BLaER1 (cell line): ENCODE measurements around the gene DNASE2.
A peak's percentile ranks its signal among the peaks of the same experiment; 100 is the strongest.

Experiments used
- H3K27ac ChIP-seq: shearing (Covaris generic); formaldehyde crosslinking; 2 replicates; pipeline ENCODE4 v1.8.1; 2022
- H3K27me3 ChIP-seq: shearing (Covaris generic); formaldehyde crosslinking; 2 replicates; pipeline ENCODE4 v1.8.1; 2022
- H3K36me3 ChIP-seq: shearing (Covaris generic); formaldehyde crosslinking; 2 replicates; pipeline ENCODE4 v1.8.1; 2022
- H3K4me1 ChIP-seq: shearing (Covaris generic); formaldehyde crosslinking; 2 replicates; pipeline ENCODE4 v1.8.1; 2022
- H3K4me2 ChIP-seq: shearing (Covaris generic); formaldehyde crosslinking; 2 replicates; pipeline ENCODE4 v1.8.1; 2022
- H3K4me3 ChIP-seq: shearing (Covaris generic); formaldehyde crosslinking; 2 replicates; pipeline ENCODE4 v1.8.1; 2022
- H3K9ac ChIP-seq: shearing (Covaris generic); formaldehyde crosslinking; 2 replicates; pipeline ENCODE4 v1.8.1; 2022
- H3K9me3 ChIP-seq: shearing (Covaris generic); formaldehyde crosslinking; 2 replicates; pipeline ENCODE4 v1.8.1; 2022
- H4K20me1 ChIP-seq: shearing (Covaris generic); formaldehyde crosslinking; 2 replicates; pipeline ENCODE4 v1.8.1; 2022
- Cebpa-rat ChIP-seq: shearing (Covaris generic); IDR thresholded peaks from 2 replicates; pipeline ENCODE4 v1.8.1; 2022

Gene DNASE2

GRCh38 chr19:12843328-12843727 lies 37.9 kb downstream of the DNASE2 start:
- H3K4me2 ChIP-seq = no peak overlapping the region
- no peaks in the 10 kb centered on the region for H3K36me3 ChIP-seq
- H3K4me1 ChIP-seq = peaks cover 26% of the 10 kb centered on the region
- H3K27me3 ChIP-seq = peaks cover 73% of the 10 kb centered on the region
- H3K9ac ChIP-seq = no peak overlapping the region
- TF ChIP-seq Cebpa-rat = no peak
- no peak overlapping the region for H3K27ac ChIP-seq
- H3K4me3 ChIP-seq = no peak overlapping the region
- no peaks in the 10 kb centered on the region for H3K9me3 ChIP-seq
- peaks cover 26% of the 10 kb centered on the region for H4K20me1 ChIP-seq

GRCh38 chr19:12842511-12842910 lies 38.7 kb downstream of the DNASE2 start:
- peaks cover 31% of the 10 kb centered on the region for H3K4me1 ChIP-seq
- H4K20me1 ChIP-seq = peaks cover 32% of the 10 kb centered on the region
- no peak overlapping the region for H3K4me2 ChIP-seq
- H3K27me3 ChIP-seq = peaks cover 81% of the 10 kb centered on the region
- no peak overlapping the region for H3K4me3 ChIP-seq
- H3K9me3 ChIP-seq = no peaks in the 10 kb centered on the region
- TF ChIP-seq Cebpa-rat = no peak
- no peak overlapping the region for H3K27ac ChIP-seq
- H3K36me3 ChIP-seq = no peaks in the 10 kb centered on the region
- no peak overlapping the region for H3K9ac ChIP-seq

DNA sequence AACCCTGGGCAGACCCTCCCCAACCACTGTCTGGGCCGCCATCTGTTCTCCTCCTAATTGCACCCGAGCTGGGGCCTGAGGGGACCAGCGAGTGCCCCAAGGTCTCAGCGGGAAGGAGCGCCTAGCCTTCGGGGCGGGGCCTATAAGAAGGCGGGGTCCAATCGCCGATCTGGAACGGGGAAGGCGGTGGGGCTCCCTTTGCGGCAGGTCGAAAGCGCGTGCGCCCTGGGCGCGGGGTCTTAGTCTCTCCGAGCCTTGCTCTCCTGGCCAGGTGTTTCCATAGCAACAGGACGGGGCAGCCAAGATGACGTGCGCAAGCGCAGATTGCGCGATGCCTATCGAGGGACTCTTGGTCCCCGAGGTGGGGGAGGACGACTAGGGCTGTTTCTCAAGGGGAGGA lies 40.2 kb downstream of the DNASE2 start:
- TF ChIP-seq Cebpa-rat = no peak
- H3K4me2 ChIP-seq = peak overlapping the region; percentile 66
- peaks cover 81% of the 10 kb centered on the region for H3K27me3 ChIP-seq
- no peaks in the 10 kb centered on the region for H3K36me3 ChIP-seq
- no peak overlapping the region for H3K27ac ChIP-seq
- H3K9me3 ChIP-seq = no peaks in the 10 kb centered on the region
- H3K4me3 ChIP-seq = peak overlapping the region; percentile 28; the same call in 1 of the 2 replicates
- peaks cover 44% of the 10 kb centered on the region for H4K20me1 ChIP-seq
- no peak overlapping the region for H3K9ac ChIP-seq
- H3K4me1 ChIP-seq = peaks cover 30% of the 10 kb centered on the region

DNA sequence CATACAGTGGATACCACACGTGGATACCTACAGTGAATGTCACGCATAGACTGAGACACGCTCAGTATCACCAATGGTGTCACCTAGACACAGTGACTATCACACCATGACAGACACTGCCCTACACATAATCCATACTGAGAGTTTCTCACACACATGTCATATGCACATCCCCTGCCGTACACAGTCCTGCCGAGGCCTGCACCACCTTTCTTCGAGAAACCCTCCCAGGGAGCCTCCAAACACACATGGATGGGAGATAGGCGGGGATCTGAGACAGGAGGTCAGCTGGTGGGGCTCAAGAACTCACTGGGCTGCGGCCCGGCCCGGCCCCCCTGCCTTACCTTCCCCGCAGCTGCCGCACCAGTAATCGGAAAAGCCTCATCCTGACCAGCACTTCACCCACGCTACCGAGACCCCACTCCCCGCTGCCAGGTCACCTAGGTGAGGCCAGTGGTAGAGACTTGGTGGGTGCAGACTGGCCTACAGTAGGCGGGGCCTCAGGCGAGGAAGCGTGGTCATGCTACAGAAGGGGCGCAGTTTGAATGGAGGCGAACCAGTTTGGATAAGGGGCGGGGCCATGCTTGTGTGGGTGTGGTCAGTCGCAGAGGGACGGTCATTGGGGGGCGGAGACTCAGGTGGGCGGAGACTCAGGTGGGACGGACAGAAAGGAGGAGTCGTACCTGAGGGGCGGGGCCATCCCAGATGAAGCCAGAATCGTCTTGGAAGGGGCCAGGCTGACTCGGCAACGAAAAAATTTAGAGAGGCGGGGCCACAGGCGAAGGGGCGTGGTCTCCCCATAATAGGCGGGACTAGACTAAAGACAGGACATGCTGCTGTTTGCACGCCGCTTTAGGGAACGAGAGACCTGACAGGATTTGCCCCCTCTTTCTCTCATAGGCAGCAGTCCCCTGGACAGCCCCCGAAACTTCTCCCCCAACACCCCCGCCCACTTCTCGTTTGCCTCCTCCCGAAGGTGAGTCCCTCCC lies 40.9 kb downstream of the DNASE2 start:
- Histone ChIP-seq H3K27me3 (peaks cover 81% of the 10 kb centered on the region), H3K9me3 (no peaks in the 10 kb centered on the region), H3K4me1 (peaks cover 36% of the 10 kb centered on the region), H3K9ac (no peak overlapping the region), H4K20me1 (peaks cover 48% of the 10 kb centered on the region), H3K4me2 (peak overlapping the region; percentile 66), H3K4me3 (peak overlapping the region; percentile 28; the same call in 1 of the 2 replicates), H3K27ac (no peak overlapping the region), H3K36me3 (no peaks in the 10 kb centered on the region)
- TF ChIP-seq Cebpa-rat = no peak

DNA sequence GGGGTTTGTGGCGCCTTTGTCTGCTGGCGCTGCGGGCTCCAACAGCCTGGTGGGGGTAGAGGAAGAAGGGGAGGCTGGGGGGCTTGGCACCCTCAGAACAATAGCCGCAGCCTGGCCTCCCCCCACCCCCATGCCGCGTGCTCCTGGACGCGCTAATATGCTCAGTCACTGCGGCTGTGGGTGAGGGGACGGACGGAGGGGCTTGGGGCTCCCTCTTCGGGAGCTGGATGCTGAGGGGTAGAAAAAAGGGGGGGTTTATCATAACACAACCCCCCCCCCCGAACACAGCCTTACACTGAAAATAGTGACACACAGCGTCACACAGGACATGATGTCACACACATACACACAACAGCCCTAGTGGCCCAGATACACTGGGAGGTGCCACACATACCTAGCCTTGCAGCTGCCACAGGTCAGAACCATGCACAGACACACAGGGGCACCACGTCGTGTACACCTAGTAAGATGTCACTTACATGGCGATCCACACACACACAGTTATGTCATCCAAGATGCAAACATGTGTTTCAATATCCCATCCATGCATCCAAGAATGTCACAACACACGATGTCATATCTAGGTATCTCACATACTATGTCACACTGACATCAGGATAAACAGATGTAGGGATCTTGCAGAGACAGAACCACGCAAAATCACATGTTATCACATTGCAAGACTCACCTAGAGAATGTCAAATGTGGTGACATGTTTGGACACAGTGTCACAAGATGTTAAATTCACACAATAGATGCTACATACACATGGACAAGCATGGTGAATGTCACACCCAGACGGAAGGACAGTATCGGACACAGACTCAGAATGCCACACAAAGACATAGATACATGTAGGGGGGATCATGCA lies 42.1 kb downstream of the DNASE2 start:
- peaks cover 59% of the 10 kb centered on the region for H4K20me1 ChIP-seq
- H3K36me3 ChIP-seq = no peaks in the 10 kb centered on the region
- H3K4me1 ChIP-seq = peaks cover 47% of the 10 kb centered on the region
- TF ChIP-seq Cebpa-rat = no peak
- H3K4me3 ChIP-seq = peak overlapping the region; percentile 66
- H3K9me3 ChIP-seq = no peaks in the 10 kb centered on the region
- H3K4me2 ChIP-seq = peak overlapping the region; percentile 83
- H3K27ac ChIP-seq = no peak overlapping the region
- peaks cover 89% of the 10 kb centered on the region for H3K27me3 ChIP-seq
- no peak overlapping the region for H3K9ac ChIP-seq

DNA sequence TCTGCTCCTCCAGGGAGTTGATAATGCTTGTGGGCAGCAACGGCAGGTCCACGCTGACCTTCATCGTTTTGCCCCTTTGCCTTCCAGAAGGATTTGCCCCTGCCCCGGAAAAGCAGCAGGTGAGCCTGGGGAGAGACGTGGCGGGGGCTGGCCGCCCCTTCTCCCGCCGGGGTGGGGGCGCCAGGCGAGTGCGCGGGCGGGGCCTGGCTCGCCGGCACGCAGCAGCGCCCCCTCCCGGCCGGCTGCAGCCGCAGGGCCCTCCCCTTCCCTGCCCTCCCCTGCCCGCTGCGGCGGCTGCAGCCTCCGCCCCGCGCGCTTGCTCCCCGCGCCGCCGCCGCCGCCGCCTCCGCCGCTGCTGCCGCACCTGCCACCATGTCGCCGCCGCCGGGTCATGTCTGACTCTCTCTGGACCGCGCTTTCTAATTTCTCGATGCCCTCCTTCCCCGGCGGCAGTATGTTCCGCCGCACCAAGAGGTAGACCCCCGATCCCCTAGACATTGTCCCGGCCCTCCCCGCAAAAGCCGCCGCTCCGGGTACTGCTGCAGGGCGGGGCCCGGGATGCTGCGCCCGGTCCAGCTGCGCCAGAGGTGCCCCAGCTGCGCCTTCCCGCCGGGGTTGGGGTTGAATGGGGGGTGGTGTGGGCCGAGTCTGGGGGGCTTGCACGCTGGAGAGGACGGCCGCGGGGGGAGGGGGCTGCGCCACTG lies 42.9 kb downstream of the DNASE2 start, which contains the start of gene MAST1:
MAST1 (plus strand) TSS at position 334 of the 704 bp plus-strand sequence; CDS start at position 392, 58 bp downstream.
- peaks cover 95% of the 10 kb centered on the region for H3K27me3 ChIP-seq
- peak within 1 kb of the TSS; percentile 83 for H3K4me2 ChIP-seq
- peaks cover 51% of the 10 kb centered on the region for H3K4me1 ChIP-seq
- no peak within 1 kb of the TSS for H3K9ac ChIP-seq
- no peaks in the 10 kb centered on the region for H3K36me3 ChIP-seq
- peak within 1 kb of the TSS; percentile 66 for H3K4me3 ChIP-seq
- H4K20me1 ChIP-seq = peaks cover 62% of the 10 kb centered on the region
- no peak within 1 kb of the TSS for H3K27ac ChIP-seq
- TF ChIP-seq Cebpa-rat = no peak
- H3K9me3 ChIP-seq = no peaks in the 10 kb centered on the region

DNA sequence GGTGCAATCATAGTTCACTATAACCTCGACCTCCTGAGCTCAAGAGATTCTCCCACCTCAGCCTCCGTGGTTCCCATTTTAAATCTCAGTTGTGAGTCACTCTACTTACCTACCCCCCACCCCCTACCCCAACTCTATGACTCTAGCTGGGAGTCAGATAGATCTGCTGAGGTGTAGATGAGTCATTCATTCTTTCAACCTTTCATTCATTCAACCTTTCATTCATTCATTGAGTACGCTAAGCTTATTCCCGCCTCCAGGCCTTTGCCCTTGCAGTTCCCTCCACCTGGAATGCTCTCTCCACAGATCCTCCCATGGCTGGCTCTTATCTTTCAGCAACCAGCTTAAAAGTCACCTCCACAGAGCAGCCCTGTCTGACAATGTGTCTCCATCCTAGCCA lies 44.0 kb downstream of the DNASE2 start:
- H3K9me3 ChIP-seq = no peaks in the 10 kb centered on the region
- H3K4me1 ChIP-seq = peaks cover 60% of the 10 kb centered on the region
- H3K27ac ChIP-seq = no peak overlapping the region
- no peak for TF ChIP-seq Cebpa-rat
- H3K9ac ChIP-seq = no peak overlapping the region
- peaks cover 98% of the 10 kb centered on the region for H3K27me3 ChIP-seq
- H3K36me3 ChIP-seq = no peaks in the 10 kb centered on the region
- H4K20me1 ChIP-seq = peaks cover 71% of the 10 kb centered on the region
- H3K4me3 ChIP-seq = no peak overlapping the region
- no peak overlapping the region for H3K4me2 ChIP-seq

DNA sequence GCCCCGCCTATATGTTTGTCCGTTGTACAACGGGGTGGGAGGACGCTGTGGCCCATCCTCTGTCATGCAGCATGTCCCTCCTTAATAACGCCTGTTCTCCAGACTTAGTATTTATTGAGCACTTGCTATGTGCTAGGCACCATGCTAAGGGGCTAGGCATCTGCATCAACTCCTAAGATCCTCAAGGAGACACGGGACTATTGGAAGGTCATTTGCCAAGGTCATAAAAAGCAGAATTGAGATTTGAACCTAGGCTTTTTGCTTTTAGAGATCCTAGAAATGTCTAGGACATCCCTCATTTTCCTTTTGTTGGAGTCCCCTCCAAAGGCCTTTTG lies 44.8 kb downstream of the DNASE2 start:
- Histone ChIP-seq H3K4me2 (no peak overlapping the region), H3K4me1 (peaks cover 60% of the 10 kb centered on the region), H4K20me1 (peaks cover 67% of the 10 kb centered on the region), H3K27me3 (peaks cover 95% of the 10 kb centered on the region), H3K9me3 (no peaks in the 10 kb centered on the region), H3K4me3 (0 out of 2 replicates have a peak overlapping the region, but pooled peaks have one; percentile 10), H3K36me3 (no peaks in the 10 kb centered on the region), H3K27ac (no peak overlapping the region), H3K9ac (no peak overlapping the region)
- TF ChIP-seq Cebpa-rat = no peak

GRCh38 chr19:12834976-12835757 lies 46.1 kb downstream of the DNASE2 start:
- Histone ChIP-seq H3K9ac (no peak overlapping the region), H3K9me3 (no peaks in the 10 kb centered on the region), H3K27ac (no peak overlapping the region), H4K20me1 (peaks cover 60% of the 10 kb centered on the region), H3K27me3 (peaks cover 87% of the 10 kb centered on the region), H3K4me1 (peaks cover 47% of the 10 kb centered on the region), H3K4me2 (peak overlapping the region; percentile 99; the same call in 1 of the 2 replicates), H3K4me3 (peak overlapping the region; percentile 74), H3K36me3 (no peaks in the 10 kb centered on the region)
- no peak for TF ChIP-seq Cebpa-rat
